ENCODE results near the gene STK32C.

The STK32C gene

GRCh38 chr10:132209978-132210530 lies 97.7 kb downstream of the STK32C start:
- no peak for DNase-seq (ENCODE audit: low read depth)

GRCh38 chr10:132209130-132209529 lies 98.6 kb downstream of the STK32C start:
- no peak for DNase-seq (ENCODE audit: low read depth)

GRCh38 chr10:132208462-132209050 lies 99.2 kb downstream of the STK32C start:
- no peak for DNase-seq (ENCODE audit: low read depth)

GRCh38 chr10:132207536-132208461 lies 100.0 kb downstream of the STK32C start:
- DNase-seq (ENCODE audit: low read depth), result no peak

- no peak for DNase-seq (ENCODE audit: low read depth)
Measured at GRCh38 chr10:132206806-132207535, 100.8 kb downstream of the STK32C start.

- no peak for DNase-seq (ENCODE audit: low read depth)
Measured at GRCh38 chr10:132206377-132206745, 101.4 kb downstream of the STK32C start.

- no peak for DNase-seq (ENCODE audit: low read depth)
Measured at GRCh38 chr10:132205650-132206376, 101.9 kb downstream of the STK32C start.

- no peak for DNase-seq (ENCODE audit: low read depth)
Measured at GRCh38 chr10:132204781-132205473, 102.8 kb downstream of the STK32C start.

- DNase-seq (ENCODE audit: low read depth), result no peak
Measured at GRCh38 chr10:132204078-132204780, 103.5 kb downstream of the STK32C start.

- no peak for DNase-seq (ENCODE audit: low read depth)
Measured at GRCh38 chr10:132203256-132204077, 104.3 kb downstream of the STK32C start.

GRCh38 chr10:132202070-132202970 lies 105.4 kb downstream of the STK32C start:
- DNase-seq (ENCODE audit: low read depth), result no peak

- no peak for DNase-seq (ENCODE audit: low read depth)
Measured at GRCh38 chr10:132201111-132201969, 106.4 kb downstream of the STK32C start.

GRCh38 chr10:132200344-132201110 lies 107.2 kb downstream of the STK32C start:
- no peak for DNase-seq (ENCODE audit: low read depth)

GRCh38 chr10:132199854-132200311 lies 107.9 kb downstream of the STK32C start:
- no peak for DNase-seq (ENCODE audit: low read depth)

- no peak for DNase-seq (ENCODE audit: low read depth)
Measured at GRCh38 chr10:132199268-132199853, 108.4 kb downstream of the STK32C start.

Measured in iris pigment epithelial cell (primary cell).